CD4-positive, alpha-beta T cell (primary cell): Measurements from ENCODE around the gene OR5D18. TPM values are rescaled to one million over a fixed set of nuclear protein-coding genes. Genes with fewer than 3 reads are reported as not detected.

Source experiments
- ATAC-seq: fragments of 200-7000 bp; cut with Tn5 transposase; one replicate; pipeline ENCODE4 v1.10.0; 2022; ENCODE audit warnings: mild to moderate bottlenecking; ENCODE audit not compliant: poor library complexity
- CTCF ChIA-PET: fragments of 350-600 bp; sonication (Branson Sonifier 250); formaldehyde crosslinking; loops from one replicate; lab custom pipeline; 2021; ENCODE audit warnings: antibody characterized with exemption, inconsistent platforms; lab: Charles Lee
- POLR2A ChIA-PET: fragments of 350-600 bp; sonication (Branson Sonifier 250); formaldehyde crosslinking; loops from one replicate; lab custom pipeline; 2021; ENCODE audit warnings: antibody characterized with exemption, inconsistent platforms; lab: Charles Lee
- DNase-seq, 14 experiments: peaks; one replicate each; pipeline ENCODE4 v3.0.0-alpha.2; 2013 to 2020; ENCODE audit warnings: mixed read lengths in 2 of 14
- H3K27ac ChIP-seq, 2 donors: one replicate each; pipeline versions ENCODE4 v1.5.1 to v1.7.0; 2013; ENCODE audit warnings: low read length in 2 of 2, low read depth in 1 of 2, mild to moderate bottlenecking in 1 of 2
- H3K27me3 ChIP-seq, 2 experiments: 1 replicate in 1 of 2; 2 replicates in 1 of 2; pipeline versions ENCODE4 v1.6.1 to v1.7.0; 2013; ENCODE audit warnings: low read length in 2 of 2, control low read depth in 1 of 2, mild to moderate bottlenecking in 1 of 2, moderate library complexity in 1 of 2; ENCODE audit not compliant: insufficient read depth in 2 of 2, control insufficient read depth in 1 of 2
- H3K36me3 ChIP-seq: one replicate; pipeline ENCODE4 v1.6.1; 2013; ENCODE audit warnings: low read length, control low read depth; ENCODE audit not compliant: insufficient read depth
- H3K4me1 ChIP-seq: one replicate; pipeline ENCODE4 v1.6.1; 2013; ENCODE audit warnings: low read length, control low read depth; ENCODE audit not compliant: insufficient read depth
- H3K4me3 ChIP-seq: one replicate; pipeline ENCODE4 v1.5.1; 2013; ENCODE audit warnings: mild to moderate bottlenecking, low read length, moderate library complexity
- H3K9me3 ChIP-seq, 2 experiments: 1 replicate in 1 of 2; 2 replicates in 1 of 2; pipeline versions ENCODE4 v1.6.1 to v1.7.0; 2013; ENCODE audit warnings: low read length in 2 of 2, mild to moderate bottlenecking in 2 of 2, control low read depth in 1 of 2, moderate library complexity in 1 of 2; ENCODE audit not compliant: control insufficient read depth in 1 of 2, insufficient read depth in 1 of 2
- H3K27ac Mint-ChIP-seq: one replicate; pipeline ENCODE4 v1.8.0; 2020; ENCODE audit warnings: mixed read lengths
- H3K27me3 Mint-ChIP-seq: one replicate; pipeline ENCODE4 v1.8.0; 2021; ENCODE audit warnings: mixed read lengths
- H3K36me3 Mint-ChIP-seq: one replicate; pipeline ENCODE4 v1.8.0; 2021; ENCODE audit warnings: low read depth, mixed read lengths
- H3K4me1 Mint-ChIP-seq: one replicate; pipeline ENCODE4 v1.8.0; 2021; ENCODE audit warnings: low read depth, mixed read lengths
- H3K4me3 Mint-ChIP-seq: one replicate; pipeline ENCODE4 v1.8.0; 2020; ENCODE audit warnings: mild to moderate bottlenecking, mixed read lengths
- H3K9me3 Mint-ChIP-seq: one replicate; pipeline ENCODE4 v1.8.0; 2020; ENCODE audit warnings: mixed read lengths
- intact Hi-C, 2 experiments: fragments of 100-400 bp; cut with DNase I in 1 of 2; cut with micrococcal nuclease in 1 of 2; formaldehyde crosslinking; loops; one replicate each; pipeline versions ENCODE4 v1.15.1 to v1.9.0; 2023 to 2025; cut with DNase I, micrococcal nuclease
- total RNA-seq, 174 experiments: library from RNA in 2 of 174; stranded (reverse) in 2 of 174; gene quantifications; one replicate each; pipeline ENCODE4 v1.2.3 and lab custom pipeline; 2021 to 2026
- TF ChIP-seq, protein P1 (sequence below): fragments of 200-600 bp; IDR thresholded peaks from one replicate; pipeline ENCODE4 v1.8.0; 2022; ENCODE audit warnings: antibody characterized with exemption, mild to moderate bottlenecking

Gene OR5D18
- total RNA-seq, 2 experiments from 2014 or later, result not detected

DNA sequence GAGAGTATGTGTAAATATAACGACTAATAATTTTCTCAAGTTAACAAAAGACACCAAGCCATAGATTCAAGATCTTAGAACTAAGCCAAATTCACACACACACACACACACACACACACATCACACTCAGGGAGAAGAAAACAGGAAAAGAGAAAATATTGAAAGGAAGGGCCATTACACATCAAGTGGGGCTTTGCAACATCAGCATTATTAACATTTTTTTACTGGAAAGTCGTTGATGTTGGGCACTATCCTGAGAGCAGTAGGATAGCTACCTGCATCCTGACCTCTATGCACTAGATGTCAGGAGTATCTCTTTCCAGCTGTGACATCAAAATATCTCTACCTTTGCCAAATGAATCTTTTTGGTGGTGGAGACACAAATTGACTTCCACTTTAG lies 28.0 kb downstream of the OR5D18 start:
- CTCF ChIA-PET, result no interaction called here
- H3K36me3 Mint-ChIP-seq, result no peaks in the 10 kb centered on the region
- H3K27ac Mint-ChIP-seq, result no peak overlapping the region
- H3K4me1 ChIP-seq, result no peaks in the 10 kb centered on the region
- POLR2A ChIA-PET, result no interaction called here
- intact Hi-C loops, result no loop called here
- no peaks in the 10 kb centered on the region for H3K27me3 ChIP-seq
- DNase-seq (no peak), ATAC-seq (no peak)
- H3K4me1 Mint-ChIP-seq, result no peaks in the 10 kb centered on the region
- no peak overlapping the region for H3K4me3 ChIP-seq
- H3K27me3 Mint-ChIP-seq, result no peaks in the 10 kb centered on the region
- H3K27ac ChIP-seq, result no peak overlapping the region
- H3K36me3 ChIP-seq, result no peaks in the 10 kb centered on the region
- no peak overlapping the region for H3K4me3 Mint-ChIP-seq
- peaks cover 0 to 3% of the 10 kb centered on the region in 2 experiments for H3K9me3 ChIP-seq
- TF ChIP-seq, protein P1, sequence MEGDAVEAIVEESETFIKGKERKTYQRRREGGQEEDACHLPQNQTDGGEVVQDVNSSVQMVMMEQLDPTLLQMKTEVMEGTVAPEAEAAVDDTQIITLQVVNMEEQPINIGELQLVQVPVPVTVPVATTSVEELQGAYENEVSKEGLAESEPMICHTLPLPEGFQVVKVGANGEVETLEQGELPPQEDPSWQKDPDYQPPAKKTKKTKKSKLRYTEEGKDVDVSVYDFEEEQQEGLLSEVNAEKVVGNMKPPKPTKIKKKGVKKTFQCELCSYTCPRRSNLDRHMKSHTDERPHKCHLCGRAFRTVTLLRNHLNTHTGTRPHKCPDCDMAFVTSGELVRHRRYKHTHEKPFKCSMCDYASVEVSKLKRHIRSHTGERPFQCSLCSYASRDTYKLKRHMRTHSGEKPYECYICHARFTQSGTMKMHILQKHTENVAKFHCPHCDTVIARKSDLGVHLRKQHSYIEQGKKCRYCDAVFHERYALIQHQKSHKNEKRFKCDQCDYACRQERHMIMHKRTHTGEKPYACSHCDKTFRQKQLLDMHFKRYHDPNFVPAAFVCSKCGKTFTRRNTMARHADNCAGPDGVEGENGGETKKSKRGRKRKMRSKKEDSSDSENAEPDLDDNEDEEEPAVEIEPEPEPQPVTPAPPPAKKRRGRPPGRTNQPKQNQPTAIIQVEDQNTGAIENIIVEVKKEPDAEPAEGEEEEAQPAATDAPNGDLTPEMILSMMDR, result no peak
- peaks cover 16% of the 10 kb centered on the region for H3K9me3 Mint-ChIP-seq

DNA sequence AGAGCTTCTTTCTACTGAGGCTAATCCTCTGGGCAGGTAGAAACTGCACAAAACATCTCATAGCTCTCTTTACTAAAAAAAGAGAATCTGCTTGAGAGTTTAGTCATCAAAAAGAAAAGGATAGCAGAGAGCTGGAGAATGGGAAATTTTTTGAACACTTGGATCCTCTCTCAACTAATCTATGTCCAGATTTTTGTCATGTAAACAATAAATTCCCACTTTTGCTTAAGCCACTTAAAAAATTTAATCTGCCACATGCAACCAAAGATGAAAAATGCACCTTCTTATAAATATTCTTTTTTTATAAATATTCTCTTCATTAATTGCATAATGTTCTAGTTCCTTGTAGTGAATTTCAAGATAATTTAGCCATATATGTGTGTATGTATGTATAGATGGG lies 29.6 kb downstream of the OR5D18 start:
- intact Hi-C loops, result no loop called here
- Histone ChIP-seq H3K4me1 (no peaks in the 10 kb centered on the region), H3K27ac (no peak overlapping the region), H3K9me3 (peaks cover 0 to 3% of the 10 kb centered on the region in 2 experiments), H3K4me3 (no peak overlapping the region), H3K36me3 (no peaks in the 10 kb centered on the region), H3K27me3 (no peaks in the 10 kb centered on the region)
- DNase-seq (no peak), ATAC-seq (no peak)
- Mint-ChIP-seq H3K4me1 (no peaks in the 10 kb centered on the region), H3K27ac (no peak overlapping the region), H3K4me3 (no peak overlapping the region), H3K36me3 (no peaks in the 10 kb centered on the region), H3K9me3 (peaks cover 22% of the 10 kb centered on the region), H3K27me3 (no peaks in the 10 kb centered on the region)
- TF ChIP-seq, protein P1, result no peak
- ChIA-PET POLR2A (no interaction called here), CTCF (no interaction called here)

DNA sequence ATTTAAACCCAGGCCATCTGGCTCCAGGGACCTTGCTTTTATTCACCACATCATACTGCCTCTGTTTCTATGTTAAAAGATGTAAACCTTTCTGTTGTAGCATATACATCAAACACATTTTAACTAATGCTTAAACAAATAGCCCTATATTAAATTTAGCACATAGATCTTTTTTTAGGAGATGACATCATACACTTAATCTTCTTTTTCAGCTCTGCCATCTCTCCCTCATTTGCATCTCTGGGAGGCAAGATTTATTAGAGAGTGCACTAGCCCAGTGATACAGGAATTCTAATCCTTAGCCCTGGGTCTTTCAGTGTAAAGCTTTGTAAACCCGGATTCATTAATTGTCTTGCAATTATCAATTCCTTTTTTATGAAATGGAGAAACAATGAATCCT lies 32.7 kb downstream of the OR5D18 start:
- H3K4me1 Mint-ChIP-seq, result no peaks in the 10 kb centered on the region
- CTCF ChIA-PET, result no interaction called here
- intact Hi-C loops, result no loop called here
- TF ChIP-seq, protein P1, result no peak
- no peaks in the 10 kb centered on the region for H3K27me3 Mint-ChIP-seq
- H3K36me3 Mint-ChIP-seq, result no peaks in the 10 kb centered on the region
- H3K4me3 ChIP-seq, result no peak overlapping the region
- ATAC-seq (no peak), DNase-seq (no peak)
- POLR2A ChIA-PET, result no interaction called here
- no peak overlapping the region for H3K4me3 Mint-ChIP-seq
- H3K4me1 ChIP-seq, result no peaks in the 10 kb centered on the region
- no peak overlapping the region for H3K27ac ChIP-seq
- no peak overlapping the region for H3K27ac Mint-ChIP-seq
- peaks cover 0 to 6% of the 10 kb centered on the region in 2 experiments for H3K9me3 ChIP-seq
- peaks cover 16% of the 10 kb centered on the region for H3K9me3 Mint-ChIP-seq
- H3K27me3 ChIP-seq, result no peaks in the 10 kb centered on the region
- no peaks in the 10 kb centered on the region for H3K36me3 ChIP-seq
